ENCODE measurements around the gene NELFE.
"Not testable (repeated sequence)": the region's sequence is repeated elsewhere in the genome, so short reads cannot be mapped to it uniquely, and the experiment has no call there.

DNA sequence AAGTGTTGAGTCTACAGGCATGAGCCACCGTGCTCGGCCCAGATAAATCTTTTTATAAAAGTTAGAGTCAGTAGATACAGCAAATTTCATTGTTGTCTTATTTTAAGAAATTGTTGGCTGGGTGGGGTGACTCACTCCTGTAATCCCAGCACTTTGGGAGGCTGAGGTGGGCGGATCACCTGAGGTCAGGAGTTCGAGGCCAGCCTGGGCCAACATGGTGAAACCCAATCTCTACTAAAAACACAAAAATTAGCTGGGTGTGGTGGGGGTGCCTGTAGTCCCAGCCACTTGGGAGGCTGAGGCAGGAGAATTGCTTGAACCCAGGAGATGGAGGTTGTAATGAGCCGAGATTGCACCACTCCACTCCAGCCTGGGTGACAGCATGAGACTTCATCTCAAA is 50.5 kb downstream of the NELFE start:
- TF ChIP-seq CTCF (optimal IDR thresholded peaks at IDR 0.05 in 1 of 3, IDR thresholded peaks at IDR 0.05 in 1 of 3, conservative IDR thresholded peaks at IDR 0.05 in 1 of 3; ENCODE audit: extremely low read depth in 1 of 3, insufficient read depth in 2 of 3, low read length in 3 of 3); EZH2 (IDR thresholded peaks at IDR 0.05; ENCODE audit: low read length): not testable (repeated sequence)

All from keratinocyte (primary cell).